ENCODE measurements around the gene SLC25A19.

DNA sequence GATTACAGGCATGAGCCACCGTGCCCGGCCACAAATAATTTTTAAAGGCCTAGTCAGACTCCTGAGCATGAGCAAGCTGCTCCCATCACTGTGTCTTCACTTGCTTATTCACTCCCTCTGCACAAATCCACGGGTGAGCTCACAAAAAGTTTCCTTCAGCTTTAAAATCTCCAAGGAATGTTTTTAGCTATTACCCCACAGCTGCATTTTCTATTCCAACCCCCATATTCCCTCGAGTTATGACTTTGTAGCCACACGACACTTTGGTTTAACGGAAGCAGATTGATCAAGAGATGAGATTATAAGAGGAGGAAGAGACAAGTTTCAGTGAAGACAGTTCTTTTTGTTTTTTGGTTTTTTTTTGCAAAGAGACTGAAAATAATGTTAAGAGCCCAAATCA, 49.1 kb upstream of the SLC25A19 start:
- TF ChIP-seq, protein P1, sequence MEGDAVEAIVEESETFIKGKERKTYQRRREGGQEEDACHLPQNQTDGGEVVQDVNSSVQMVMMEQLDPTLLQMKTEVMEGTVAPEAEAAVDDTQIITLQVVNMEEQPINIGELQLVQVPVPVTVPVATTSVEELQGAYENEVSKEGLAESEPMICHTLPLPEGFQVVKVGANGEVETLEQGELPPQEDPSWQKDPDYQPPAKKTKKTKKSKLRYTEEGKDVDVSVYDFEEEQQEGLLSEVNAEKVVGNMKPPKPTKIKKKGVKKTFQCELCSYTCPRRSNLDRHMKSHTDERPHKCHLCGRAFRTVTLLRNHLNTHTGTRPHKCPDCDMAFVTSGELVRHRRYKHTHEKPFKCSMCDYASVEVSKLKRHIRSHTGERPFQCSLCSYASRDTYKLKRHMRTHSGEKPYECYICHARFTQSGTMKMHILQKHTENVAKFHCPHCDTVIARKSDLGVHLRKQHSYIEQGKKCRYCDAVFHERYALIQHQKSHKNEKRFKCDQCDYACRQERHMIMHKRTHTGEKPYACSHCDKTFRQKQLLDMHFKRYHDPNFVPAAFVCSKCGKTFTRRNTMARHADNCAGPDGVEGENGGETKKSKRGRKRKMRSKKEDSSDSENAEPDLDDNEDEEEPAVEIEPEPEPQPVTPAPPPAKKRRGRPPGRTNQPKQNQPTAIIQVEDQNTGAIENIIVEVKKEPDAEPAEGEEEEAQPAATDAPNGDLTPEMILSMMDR (IDR thresholded peaks at IDR 0.05) = no peak
- no peak for TF ChIP-seq POLR2A (IDR thresholded peaks at IDR 0.05)

All from right lobe of liver (tissue), 4 donors.